Mammary microvascular endothelial cell (primary cell): ENCODE data around the gene HIBCH. TPM values are rescaled to one million over a fixed set of nuclear protein-coding genes. Genes with fewer than 3 reads are reported as not detected.

Source experiments
- total RNA-seq: library from RNA; depleted of rRNA; stranded (reverse); fragments of >200 nt; gene quantifications from 2 replicates; pipeline ENCODE4 v1.2.3, GENCODE V29; 2015

Gene HIBCH, protein sequence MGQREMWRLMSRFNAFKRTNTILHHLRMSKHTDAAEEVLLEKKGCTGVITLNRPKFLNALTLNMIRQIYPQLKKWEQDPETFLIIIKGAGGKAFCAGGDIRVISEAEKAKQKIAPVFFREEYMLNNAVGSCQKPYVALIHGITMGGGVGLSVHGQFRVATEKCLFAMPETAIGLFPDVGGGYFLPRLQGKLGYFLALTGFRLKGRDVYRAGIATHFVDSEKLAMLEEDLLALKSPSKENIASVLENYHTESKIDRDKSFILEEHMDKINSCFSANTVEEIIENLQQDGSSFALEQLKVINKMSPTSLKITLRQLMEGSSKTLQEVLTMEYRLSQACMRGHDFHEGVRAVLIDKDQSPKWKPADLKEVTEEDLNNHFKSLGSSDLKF
- total RNA-seq = 11.8 and 13.5 TPM in 2 replicates

GRCh38 chr2:190319555-190320498 is at the start of gene HIBCH:
Gene HIBCH (minus strand): TSS chr2:190319826. CDS start chr2:190319750, 76 bp downstream.

DNA sequence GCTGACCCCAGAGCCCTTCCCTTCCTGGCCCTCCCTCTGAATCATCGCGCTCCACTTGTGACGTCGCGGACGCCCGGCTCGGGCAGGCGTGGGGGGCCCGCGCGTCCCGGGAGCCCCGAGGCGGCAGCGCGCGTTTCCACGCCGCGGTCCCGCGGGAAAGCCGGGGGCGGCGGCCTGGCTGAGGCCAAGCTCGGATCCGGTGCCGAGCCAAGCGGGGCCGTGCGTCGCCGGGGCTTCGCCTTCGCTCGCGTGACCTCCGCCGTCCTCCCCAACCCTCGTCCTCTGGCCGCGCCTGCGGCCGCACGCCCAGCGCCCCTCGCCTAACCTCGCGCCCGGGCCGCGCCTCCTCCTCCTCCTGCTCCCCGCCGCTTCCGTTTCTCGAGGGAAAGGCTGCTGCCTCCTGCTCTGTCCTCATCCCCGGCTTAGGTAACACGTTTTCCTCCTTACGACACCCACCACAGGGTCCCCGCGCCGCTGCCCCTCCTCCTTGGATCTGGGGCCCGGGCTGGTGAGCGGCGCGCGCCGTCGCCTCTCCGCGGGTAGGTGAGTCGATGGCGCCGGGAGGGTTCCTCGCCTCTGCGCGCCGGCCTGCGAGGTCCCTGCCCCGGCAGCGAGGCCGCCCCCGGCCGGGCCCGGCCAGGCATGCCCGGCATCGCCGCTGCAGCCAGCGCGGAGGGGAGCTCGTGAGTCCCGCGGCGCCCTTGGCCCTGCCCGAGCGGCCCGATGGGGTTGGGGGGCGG is 24.1 kb upstream of the HIBCH start, which contains the start of gene INPP1:
INPP1 (plus strand) TSS at position 54 of the 740 bp plus-strand sequence. CDS start 16,514 bp downstream, outside the sequence.

Other genes starting within 250 kb of the HIBCH start
- gene INPP1, start 23.8 kb upstream of the HIBCH start, total RNA-seq = 29.5 and 37.2 TPM in 2 replicates
- gene MFSD6, start 88.5 kb upstream of the HIBCH start, total RNA-seq = 1.1 and 2.3 TPM in 2 replicates
- gene NEMP2, start 214.9 kb upstream of the HIBCH start, total RNA-seq = 2.0 and 3.1 TPM in 2 replicates